ENCODE data around the gene CALHM6. TPM values are rescaled to one million over a fixed set of nuclear protein-coding genes. Genes with fewer than 3 reads are reported as not detected.

CALHM6 gene
- total and polyA plus RNA-seq, 9 of the 15 experiments (the other 6 are each of a cell fraction or from before 2014, with no cell fraction given), result 0.24 TPM; not detected in 8

GRCh38 chr6:116458264-116458663 is 2.9 kb upstream of the CALHM6 start:
- H3K27me3 ChIP-seq (ENCODE audit: control insufficient read depth in 2 of 2, insufficient read depth in 2 of 2, low read length in 2 of 2), result peaks cover 0 to 6% of the 10 kb centered on the region in 2 experiments; a peak in 1 of 5 replicates
- H3K9ac ChIP-seq (ENCODE audit: insufficient read depth in 1 of 2, low read depth in 2 of 2, low read length in 2 of 2), result no peak overlapping the region
- no peak overlapping the region for H3K4me2 ChIP-seq (ENCODE audit: insufficient read depth, low read length)
- TF ChIP-seq XRCC3 (IDR thresholded peaks at IDR 0.05) (no peak), ID3 (CRISPR knock-in tag; IDR thresholded peaks at IDR 0.05) (no peak), ID3 (tag; IDR thresholded peaks at IDR 0.05) (no peak), SIX5 (IDR thresholded peaks at IDR 0.05; ENCODE audit: borderline replicate concordance in 1 of 2, insufficient read depth in 1 of 2, low read depth in 1 of 2, low read length in 2 of 2) (no peak), USF1 (CRISPR knock-in tag; IDR thresholded peaks at IDR 0.05) (no peak), ZNF224 (CRISPR knock-in tag; IDR thresholded peaks at IDR 0.05) (no peak), KLF1 (tag; IDR thresholded peaks at IDR 0.05) (no peak), HBP1 (CRISPR knock-in tag; IDR thresholded peaks at IDR 0.05) (no peak), SRSF3 (IDR thresholded peaks at IDR 0.05; ENCODE audit: insufficient read depth, low read length) (no peak), ZNF707 (CRISPR knock-in tag; conservative IDR thresholded peaks at IDR 0.05) (no peak), ZMIZ1 (IDR thresholded peaks at IDR 0.05; ENCODE audit: low read depth in 2 of 2, low read length in 2 of 2) (no peak), ZNF124 (CRISPR knock-in tag; IDR thresholded peaks at IDR 0.05) (no peak)
- in situ Hi-C loops (cut with MboI) (no loop called here), intact Hi-C loops (cut with micrococcal nuclease) (no loop called here)
- H3K79me2 ChIP-seq (ENCODE audit: control insufficient read depth, insufficient read depth, low read length), result no peaks in the 10 kb centered on the region
- peaks cover 0 to 8% of the 10 kb centered on the region in 2 experiments; a peak in 1 of 5 replicates for H3K4me1 ChIP-seq (replicated peaks in 1 of 2; ENCODE audit: control insufficient read depth in 2 of 2, insufficient read depth in 2 of 2, low read length in 2 of 2)
- no peak overlapping the region for H3K4me3 ChIP-seq
- no peak for DNase-seq (ENCODE audit: extremely low read depth in 1 of 4, low spot score in 3 of 4)
- CTCF ChIA-PET (ENCODE audit: low intra/inter-chr PET ratio), result no interaction called here
- ATAC-seq, result no peak; the same call in 2 of the 3 replicates
- H3K27ac ChIP-seq (ENCODE audit: extremely low read depth, low read depth, low read length), result no peak overlapping the region
- no peaks in the 10 kb centered on the region for H3K36me3 ChIP-seq (ENCODE audit: control insufficient read depth, insufficient read depth, low read length)
- H3K9me3 ChIP-seq (replicated peaks; ENCODE audit: control insufficient read depth, insufficient read depth, low read depth, low read length), result no peaks in the 10 kb centered on the region
- 11% methylated on average over 9 of the region's 9 CpGs for WGBS (ENCODE audit: insufficient coverage, low coverage, missing lambda C conversion rate)
- FAIRE-seq, result no peak
- no peaks in the 10 kb centered on the region for H3K9me1 ChIP-seq (ENCODE audit: control insufficient read depth, insufficient read depth, low read length)
- H4K20me1 ChIP-seq (replicated peaks; ENCODE audit: control insufficient read depth, insufficient read depth, low read length), result no peaks in the 10 kb centered on the region
- no peak overlapping the region for H2AFZ ChIP-seq (ENCODE audit: low read depth, low read length)
- POLR2A ChIA-PET, result no interaction called here
- BruUV-seq (replicated peaks), result no TSS peak
